Lung (tissue), 12 donors: Measurements from ENCODE around the gene HMGXB3. TPM values are rescaled to one million over a fixed set of nuclear protein-coding genes. Genes with fewer than 3 reads are reported as not detected.
A peak's percentile ranks its signal among the peaks of the same experiment; 100 is the strongest.

Experiments
- ATAC-seq: fragments of 200-7000 bp; cut with Tn5 transposase; one replicate; pipeline ENCODE4 v1.9.1; 2020; ENCODE audit warnings: moderate number of reproducible peaks; ENCODE audit not compliant: insufficient read depth, low FRiP score
- DNase-seq, 3 donors: peaks; one replicate each; pipeline ENCODE4 v3.0.0-alpha.2; 2013 to 2017
- H3K27ac ChIP-seq, 2 donors: one replicate each; pipeline ENCODE4 v1.5.1; 2013; ENCODE audit warnings: mild to moderate bottlenecking in 2 of 2, moderate library complexity in 2 of 2, control low read depth in 1 of 2, inconsistent platforms in 1 of 2, low read depth in 1 of 2, low read length in 1 of 2
- H3K27me3 ChIP-seq, 3 donors: one replicate each; pipeline ENCODE4 v1.5.1; 2013; ENCODE audit warnings: low read length in 2 of 3; ENCODE audit not compliant: control insufficient read depth in 3 of 3, insufficient read depth in 3 of 3
- H3K36me3 ChIP-seq, 4 donors: one replicate each; pipeline ENCODE4 v1.5.1; 2013; ENCODE audit warnings: low read length in 4 of 4, mild to moderate bottlenecking in 1 of 4, moderate library complexity in 1 of 4; ENCODE audit not compliant: control insufficient read depth in 4 of 4, insufficient read depth in 4 of 4
- H3K4me1 ChIP-seq, 5 donors: one replicate each; pipeline ENCODE4 v1.5.1; 2013; ENCODE audit warnings: low read length in 5 of 5, mild to moderate bottlenecking in 2 of 5, moderate library complexity in 1 of 5; ENCODE audit not compliant: control insufficient read depth in 5 of 5, insufficient read depth in 5 of 5
- H3K4me3 ChIP-seq: one replicate; pipeline ENCODE4 v1.5.1; 2013; ENCODE audit warnings: mild to moderate bottlenecking, control low read depth, moderate library complexity
- H3K9ac ChIP-seq, 2 donors: one replicate each; pipeline ENCODE4 v1.5.1; 2013; ENCODE audit warnings: low read length in 2 of 2, control low read depth in 1 of 2; ENCODE audit not compliant: insufficient read depth in 1 of 2
- H3K9me3 ChIP-seq, 4 donors: one replicate each; pipeline ENCODE4 v1.5.1; 2013; ENCODE audit warnings: low read length in 3 of 4, mild to moderate bottlenecking in 1 of 4, moderate library complexity in 1 of 4; ENCODE audit not compliant: control insufficient read depth in 4 of 4, insufficient read depth in 3 of 4
- WGBS, 2 donors: extraction: QIAGEN DNeasy Blood & Tissue Kit; methylation state at CpG; one replicate each; pipeline ENCODE4 v1.1.7; 2013; 5-methylcytosine and 5-hydroxymethylcytosine counted together
- polyA plus RNA-seq, 2 donors: library from polyadenylated mRNA; stranded (reverse); fragments of 200-250 nt; gene quantifications; one replicate each; pipeline ENCODE4 v1.2.1, GENCODE V29; 2013
- total RNA-seq, 2 donors: library from RNA; depleted of rRNA in 1 of 2; stranded (reverse); fragments of >200 nt in 1 of 2; gene quantifications; one replicate each; pipeline ENCODE4 v1.2.1, GENCODE V29; 2014 to 2021
- TF ChIP-seq, protein P1 (sequence below): IDR thresholded peaks from 2 replicates; pipeline ENCODE4 v1.5.1; 2012; ENCODE audit warnings: mild to moderate bottlenecking; ENCODE audit errors: control extremely low read depth, extremely low read depth
- donor health status: control.
- donor health status: control.
- donor health status: Bipolar disorder and iron deficiency.
- donor health status: healthy.
- donor health status: DM: yes; HTN: yes; CAD: no.

HMGXB3 gene
- total and polyA plus RNA-seq, 4 donors = 22.3 to 42.3 (median 30.8) TPM

DNA sequence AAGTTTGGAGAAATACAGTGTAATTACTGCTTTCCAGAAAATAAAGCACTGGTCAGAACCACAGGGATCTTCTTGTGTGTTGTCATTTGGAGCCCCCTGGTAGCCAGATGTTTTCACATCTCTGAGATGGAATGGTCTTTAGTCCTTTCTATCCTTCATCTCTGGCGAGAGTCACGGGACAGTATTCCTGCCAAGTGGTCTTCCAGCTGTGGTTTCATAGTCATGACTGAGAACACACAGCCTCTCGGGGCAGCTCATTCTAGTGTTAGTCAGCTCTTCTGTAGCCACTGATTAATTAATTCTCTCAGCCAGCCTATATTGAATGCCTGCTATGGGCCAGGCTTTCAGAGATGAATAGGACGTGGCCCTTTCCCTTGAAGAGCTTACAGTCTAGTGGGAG, 34.1 kb downstream of the HMGXB3 start:
- no peaks in the 10 kb centered on the region for H3K9me3 ChIP-seq
- H3K27ac ChIP-seq = no peak overlapping the region
- ATAC-seq (no peak), DNase-seq (peak in 1 of 3 donors; percentile 26)
- peaks cover 41 to 61% (median 45%) of the 10 kb centered on the region in 4 donors for H3K36me3 ChIP-seq
- H3K27me3 ChIP-seq = no peaks in the 10 kb centered on the region
- TF ChIP-seq, protein P1, sequence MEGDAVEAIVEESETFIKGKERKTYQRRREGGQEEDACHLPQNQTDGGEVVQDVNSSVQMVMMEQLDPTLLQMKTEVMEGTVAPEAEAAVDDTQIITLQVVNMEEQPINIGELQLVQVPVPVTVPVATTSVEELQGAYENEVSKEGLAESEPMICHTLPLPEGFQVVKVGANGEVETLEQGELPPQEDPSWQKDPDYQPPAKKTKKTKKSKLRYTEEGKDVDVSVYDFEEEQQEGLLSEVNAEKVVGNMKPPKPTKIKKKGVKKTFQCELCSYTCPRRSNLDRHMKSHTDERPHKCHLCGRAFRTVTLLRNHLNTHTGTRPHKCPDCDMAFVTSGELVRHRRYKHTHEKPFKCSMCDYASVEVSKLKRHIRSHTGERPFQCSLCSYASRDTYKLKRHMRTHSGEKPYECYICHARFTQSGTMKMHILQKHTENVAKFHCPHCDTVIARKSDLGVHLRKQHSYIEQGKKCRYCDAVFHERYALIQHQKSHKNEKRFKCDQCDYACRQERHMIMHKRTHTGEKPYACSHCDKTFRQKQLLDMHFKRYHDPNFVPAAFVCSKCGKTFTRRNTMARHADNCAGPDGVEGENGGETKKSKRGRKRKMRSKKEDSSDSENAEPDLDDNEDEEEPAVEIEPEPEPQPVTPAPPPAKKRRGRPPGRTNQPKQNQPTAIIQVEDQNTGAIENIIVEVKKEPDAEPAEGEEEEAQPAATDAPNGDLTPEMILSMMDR = no peak
- no peak overlapping the region for H3K4me3 ChIP-seq
- WGBS, 2 donors = 86 to 95% methylated on average over 4 of the region's 4 CpGs
- H3K9ac ChIP-seq = no peak overlapping the region
- H3K4me1 ChIP-seq = peaks cover 0 to 2% (median 0%) of the 10 kb centered on the region in 5 donors

DNA sequence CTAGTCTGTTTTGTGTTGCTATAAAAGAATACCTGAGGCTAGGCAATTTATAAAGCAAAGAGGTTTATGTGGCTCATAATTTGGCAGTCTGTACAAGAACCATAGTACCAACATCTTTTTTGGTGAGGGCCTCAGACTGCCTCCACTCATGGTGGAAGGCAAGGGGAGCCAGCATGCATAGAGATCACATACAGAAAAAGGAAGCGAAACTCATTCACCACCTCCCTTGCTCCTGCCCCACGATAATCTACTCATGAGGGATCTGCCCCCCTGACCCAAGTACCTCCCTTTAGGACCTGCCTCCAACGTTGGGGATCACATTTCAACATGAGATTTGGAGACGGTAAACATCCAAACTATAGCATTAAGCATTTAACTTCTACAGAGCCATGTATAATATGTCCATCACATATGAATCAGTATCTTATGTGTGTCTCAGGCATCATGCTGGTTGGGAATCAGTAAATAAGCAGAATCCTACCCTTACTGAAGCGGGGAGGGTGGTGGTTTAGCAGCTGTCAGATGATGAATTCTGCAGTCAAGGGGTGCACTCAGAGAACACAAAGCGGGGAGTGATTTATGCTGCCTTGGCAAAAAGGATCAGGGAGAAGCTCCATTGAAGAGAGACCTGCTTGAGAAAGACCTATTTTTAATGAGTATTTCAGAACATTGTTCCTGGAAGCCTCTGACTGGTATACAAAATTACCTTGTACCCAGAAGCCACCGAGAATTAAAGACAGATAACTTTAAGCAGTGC, 34.8 kb downstream of the HMGXB3 start:
- Histone ChIP-seq H3K27ac (no peak overlapping the region), H3K4me3 (no peak overlapping the region), H3K9me3 (no peaks in the 10 kb centered on the region), H3K27me3 (no peaks in the 10 kb centered on the region), H3K9ac (no peak overlapping the region), H3K4me1 (no peaks in the 10 kb centered on the region), H3K36me3 (peaks cover 41 to 58% (median 45%) of the 10 kb centered on the region in 4 donors)
- TF ChIP-seq, protein P1 = no peak
- WGBS, 2 donors = 79 to 83% methylated on average over 7 of the region's 7 CpGs
- DNase-seq = no peak
- ATAC-seq = no peak

DNA sequence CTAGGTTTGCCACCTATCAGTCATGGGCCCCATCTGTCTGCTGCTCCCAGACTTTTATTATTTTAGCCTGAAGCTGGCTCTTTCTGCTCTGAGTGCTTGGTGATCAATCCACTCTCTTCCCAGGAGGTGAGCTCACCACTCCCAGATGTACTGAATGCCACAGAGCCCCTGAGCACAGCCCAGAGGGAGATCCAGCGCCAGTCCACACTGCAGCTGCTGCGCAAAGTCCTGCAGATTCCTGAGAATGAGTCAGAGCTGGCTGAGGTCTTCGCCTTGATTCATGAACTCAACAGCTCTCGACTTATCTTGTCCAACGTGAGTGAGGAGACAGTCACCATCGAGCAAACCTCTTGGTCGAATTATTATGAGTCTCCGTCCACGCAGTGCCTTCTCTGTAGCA, 36.0 kb downstream of the HMGXB3 start:
- ATAC-seq = no peak
- DNase-seq = no peak
- Histone ChIP-seq H3K36me3 (peaks cover 45 to 65% (median 51%) of the 10 kb centered on the region in 4 donors), H3K27me3 (no peaks in the 10 kb centered on the region), H3K9me3 (no peaks in the 10 kb centered on the region), H3K4me1 (no peaks in the 10 kb centered on the region), H3K9ac (no peak overlapping the region), H3K27ac (peak overlapping the region in 1 of 2 donors; percentile 45), H3K4me3 (no peak overlapping the region)
- 92 to 95% methylated on average over 9 of the region's 9 CpGs for WGBS, 2 donors
- TF ChIP-seq, protein P1 = no peak
